ENCODE results near the gene CR2. TPM values are rescaled to one million over a fixed set of nuclear protein-coding genes. Genes with fewer than 3 reads are reported as not detected.

Gene CR2
- total and polyA plus RNA-seq, 2 of the 4 experiments (the other 2 are of a cell fraction): not detected

GRCh38 chr1:207431508-207431907, 22.6 kb upstream of the CR2 start:
- dilution Hi-C loops (cut with HindIII; ENCODE audit: low sequenced_read_pairs, unreplicated experiment): no loop called here
- Histone ChIP-seq H2BK15ac (ENCODE audit: low read depth, low read length) (no peak overlapping the region), H4K91ac (ENCODE audit: insufficient read depth, low read depth, low read length) (no peak overlapping the region), H4K8ac (ENCODE audit: low read depth in 2 of 2, low read length in 2 of 2) (no peak overlapping the region), H4K5ac (ENCODE audit: low read depth, low read length) (no peak overlapping the region), H3K4me1 (ENCODE audit: control insufficient read depth, insufficient read depth, low read length) (no peaks in the 10 kb centered on the region), H3K4me3 (ENCODE audit: insufficient read depth, low read depth, low read length) (no peak overlapping the region), H2BK5ac (ENCODE audit: low read depth, low read length, poor library complexity, severe bottlenecking) (no peak overlapping the region), H4K20me1 (ENCODE audit: insufficient read depth, low read length) (no peaks in the 10 kb centered on the region), H3K9ac (ENCODE audit: low read depth, low read length) (no peak overlapping the region), H3K18ac (ENCODE audit: low read depth, low read length) (no peak overlapping the region), H2AK5ac (ENCODE audit: low read depth, low read length) (no peak overlapping the region), H2BK20ac (ENCODE audit: low read depth, low read length) (no peak overlapping the region), H2AK9ac (replicated peaks; ENCODE audit: low read depth, low read length, poor library complexity) (no peak overlapping the region), H3K36me3 (ENCODE audit: control insufficient read depth, insufficient read depth, low read length) (no peaks in the 10 kb centered on the region), H3K79me1 (ENCODE audit: low read depth in 1 of 2, low read length in 2 of 2) (no peaks in the 10 kb centered on the region), H3K4me2 (ENCODE audit: low read depth, low read length) (no peak overlapping the region), H2BK120ac (ENCODE audit: low read depth, low read length) (no peak overlapping the region), H3K56ac (ENCODE audit: extremely low read depth, insufficient read depth, low read length) (no peak overlapping the region), H3K27ac (ENCODE audit: insufficient read depth, low read length) (no peak overlapping the region), H3K23ac (ENCODE audit: low read depth, low read length) (no peak overlapping the region), H3K9me1 (ENCODE audit: insufficient read depth, low read length) (no peaks in the 10 kb centered on the region), H3K27me3 (ENCODE audit: control insufficient read depth, insufficient read depth, low read length) (no peaks in the 10 kb centered on the region; the same call in 1 of the 2 replicates), H3K9me3 (ENCODE audit: control insufficient read depth, insufficient read depth, low read length) (no peaks in the 10 kb centered on the region), H3K14ac (replicated peaks; ENCODE audit: low read depth, low read length) (no peak overlapping the region), H3K4ac (ENCODE audit: low read depth, low read length) (no peak overlapping the region), H2AFZ (replicated peaks; ENCODE audit: low read length, poor library complexity) (no peak overlapping the region)
- no peak for ATAC-seq (ENCODE audit: low read depth)
- in situ Hi-C loops (cut with MboI; ENCODE audit: low sequenced_read_pairs): no loop called here
- CTCF ChIA-PET: no interaction called here
- POLR2A ChIA-PET (ENCODE audit: unreplicated experiment): no interaction called here
- no CpG with 5 or more reads among the region's 2 CpGs for WGBS, 2 experiments (ENCODE audit: extremely low coverage in 2 of 2, insufficient read length in 1 of 2)
- BruUV-seq (replicated peaks): no TSS peak
- TF ChIP-seq POLR2A (IDR thresholded peaks at IDR 0.05; ENCODE audit: low read depth, low read length): no peak
- TF ChIP-seq MXI1 (IDR thresholded peaks at IDR 0.05; ENCODE audit: borderline replicate concordance, low read depth, low read length): no peak
- no peak for TF ChIP-seq MAFK (IDR thresholded peaks at IDR 0.05; ENCODE audit: low read depth, low read length)
- TF ChIP-seq CHD1 (IDR thresholded peaks at IDR 0.05; ENCODE audit: low read depth, low read length): no peak
- no peak for TF ChIP-seq BHLHE40 (IDR thresholded peaks at IDR 0.05; ENCODE audit: low read depth, low read length)
- intact Hi-C loops (cut with micrococcal nuclease): no loop called here
- DNase-seq: no peak

All from IMR-90 (cell line).